ENCODE data around the gene RAB11A.

DNA sequence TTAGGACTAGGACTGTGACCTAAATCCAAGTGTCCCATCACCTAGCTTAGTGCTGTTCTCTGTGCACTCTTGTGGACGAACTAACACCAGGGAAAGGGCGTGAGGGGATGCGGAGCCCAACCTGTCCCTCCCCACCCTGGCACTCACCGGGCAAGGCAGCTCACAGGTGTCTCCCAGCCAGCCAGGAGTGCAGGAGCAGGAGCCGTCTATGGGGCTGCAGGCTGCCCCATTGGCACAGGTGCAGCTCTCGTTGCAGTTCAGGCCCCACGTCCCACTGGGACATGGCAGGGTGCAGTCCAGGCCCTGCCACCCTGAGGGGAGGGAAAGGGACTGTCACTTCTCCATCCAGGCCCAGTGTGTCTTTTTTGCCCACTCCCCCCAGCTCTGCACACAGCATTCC lies 60.3 kb downstream of the RAB11A start:
- TF ChIP-seq, protein P1, sequence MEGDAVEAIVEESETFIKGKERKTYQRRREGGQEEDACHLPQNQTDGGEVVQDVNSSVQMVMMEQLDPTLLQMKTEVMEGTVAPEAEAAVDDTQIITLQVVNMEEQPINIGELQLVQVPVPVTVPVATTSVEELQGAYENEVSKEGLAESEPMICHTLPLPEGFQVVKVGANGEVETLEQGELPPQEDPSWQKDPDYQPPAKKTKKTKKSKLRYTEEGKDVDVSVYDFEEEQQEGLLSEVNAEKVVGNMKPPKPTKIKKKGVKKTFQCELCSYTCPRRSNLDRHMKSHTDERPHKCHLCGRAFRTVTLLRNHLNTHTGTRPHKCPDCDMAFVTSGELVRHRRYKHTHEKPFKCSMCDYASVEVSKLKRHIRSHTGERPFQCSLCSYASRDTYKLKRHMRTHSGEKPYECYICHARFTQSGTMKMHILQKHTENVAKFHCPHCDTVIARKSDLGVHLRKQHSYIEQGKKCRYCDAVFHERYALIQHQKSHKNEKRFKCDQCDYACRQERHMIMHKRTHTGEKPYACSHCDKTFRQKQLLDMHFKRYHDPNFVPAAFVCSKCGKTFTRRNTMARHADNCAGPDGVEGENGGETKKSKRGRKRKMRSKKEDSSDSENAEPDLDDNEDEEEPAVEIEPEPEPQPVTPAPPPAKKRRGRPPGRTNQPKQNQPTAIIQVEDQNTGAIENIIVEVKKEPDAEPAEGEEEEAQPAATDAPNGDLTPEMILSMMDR (IDR thresholded peaks at IDR 0.05), result no peak
- TF ChIP-seq POLR2A (IDR thresholded peaks at IDR 0.05), result no peak

All from adrenal gland (tissue), 5 donors.